ENCODE data around the gene PREB.

PREB gene

DNA sequence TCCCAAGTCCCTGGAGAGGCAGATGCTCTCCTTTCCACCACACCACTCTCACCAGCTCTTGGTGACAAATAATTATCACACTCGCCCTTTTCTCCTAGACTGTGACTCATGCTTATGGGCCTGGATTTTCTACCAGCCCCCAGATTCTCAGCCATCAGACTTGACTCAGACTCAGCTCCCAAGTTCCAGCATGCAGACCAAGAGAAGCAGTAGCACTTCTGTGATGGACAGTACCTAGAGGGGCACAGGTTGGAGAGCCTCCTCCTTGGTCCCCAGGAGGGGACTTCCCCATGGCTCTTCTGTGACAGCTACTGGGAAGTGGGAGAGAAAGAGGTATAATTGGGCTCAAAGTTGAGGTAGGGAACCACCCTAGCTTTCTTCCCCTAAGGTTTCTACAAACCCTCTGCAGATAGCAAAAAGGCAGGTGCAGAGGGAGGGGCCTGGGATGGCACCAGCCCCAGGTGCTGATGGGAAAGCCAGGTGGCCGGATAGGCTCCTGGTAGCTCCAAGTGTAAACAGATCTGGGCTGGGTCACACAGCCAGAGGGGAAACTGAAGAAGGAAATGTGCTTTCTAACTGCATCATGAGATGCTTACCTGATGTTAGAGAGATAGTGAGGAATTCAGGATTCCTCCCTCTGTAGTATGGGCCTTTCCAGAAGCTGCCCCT is 18.5 kb upstream of the PREB start:
- no peak for DNase-seq (ENCODE audit: low read depth in 2 of 2)

DNA sequence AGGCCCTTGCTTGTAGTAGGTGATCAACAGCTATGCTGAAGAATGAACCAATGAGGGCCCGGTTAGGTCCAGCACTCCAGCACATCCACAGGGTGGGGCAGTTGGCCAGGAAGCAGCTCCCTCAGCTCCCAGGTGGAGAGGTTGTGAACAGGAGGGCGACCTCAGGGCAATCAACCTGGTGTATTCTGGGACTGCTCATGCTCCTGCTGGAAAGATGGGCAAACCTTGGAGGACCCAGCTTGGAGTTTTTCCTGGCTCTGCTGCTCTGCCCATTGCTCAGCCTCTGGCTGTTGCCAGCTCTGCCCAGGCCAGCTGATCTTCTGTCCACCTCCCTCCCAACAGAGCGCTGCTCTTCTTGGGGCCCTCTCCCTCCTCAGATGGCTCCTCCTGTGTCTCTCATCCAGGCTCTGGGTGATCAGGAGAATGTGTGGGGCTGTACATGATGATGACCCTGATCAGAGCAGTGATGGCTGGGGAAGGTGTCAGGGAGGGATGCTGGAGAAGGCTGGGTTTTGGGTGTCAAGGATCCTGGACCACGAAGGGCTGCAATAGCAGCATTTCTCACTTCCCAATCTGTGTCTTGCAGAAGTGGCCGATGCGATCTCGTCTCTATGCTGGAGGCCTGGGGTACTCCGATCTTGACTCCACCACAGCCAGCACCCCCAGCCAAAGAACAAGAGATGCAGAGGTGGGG is 17.8 kb upstream of the PREB start:
- no peak for DNase-seq (ENCODE audit: low read depth in 2 of 2)

DNA sequence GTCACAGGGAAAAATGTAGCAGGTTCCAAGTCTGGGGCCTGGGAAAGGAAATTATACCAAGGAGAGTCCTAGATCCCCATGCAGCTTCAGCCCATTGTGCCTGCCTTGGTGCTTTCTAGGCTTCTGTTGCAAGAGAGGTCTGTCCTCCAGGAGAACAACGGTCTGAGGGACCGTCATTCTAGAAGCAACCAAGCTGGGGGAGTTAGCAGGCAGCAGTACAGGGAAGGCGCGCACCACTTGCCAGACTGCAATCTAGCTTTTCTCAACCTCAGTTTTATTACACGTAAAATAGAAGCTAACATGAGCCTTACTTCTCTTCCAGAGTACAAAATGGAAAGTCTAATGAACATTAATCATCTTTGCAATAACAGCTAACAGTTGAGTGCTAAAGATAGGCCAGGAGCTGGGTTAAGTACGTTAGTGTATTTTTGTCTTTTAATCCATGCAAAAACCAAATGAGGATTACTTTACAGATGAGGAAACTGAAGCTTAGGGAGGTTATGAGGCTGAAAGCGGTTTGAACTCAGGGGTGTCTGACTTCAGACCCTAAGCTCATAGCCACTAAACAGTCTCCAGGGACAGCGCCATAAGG is 16.3 kb upstream of the PREB start:
- no peak for DNase-seq (ENCODE audit: low read depth in 2 of 2)

DNA sequence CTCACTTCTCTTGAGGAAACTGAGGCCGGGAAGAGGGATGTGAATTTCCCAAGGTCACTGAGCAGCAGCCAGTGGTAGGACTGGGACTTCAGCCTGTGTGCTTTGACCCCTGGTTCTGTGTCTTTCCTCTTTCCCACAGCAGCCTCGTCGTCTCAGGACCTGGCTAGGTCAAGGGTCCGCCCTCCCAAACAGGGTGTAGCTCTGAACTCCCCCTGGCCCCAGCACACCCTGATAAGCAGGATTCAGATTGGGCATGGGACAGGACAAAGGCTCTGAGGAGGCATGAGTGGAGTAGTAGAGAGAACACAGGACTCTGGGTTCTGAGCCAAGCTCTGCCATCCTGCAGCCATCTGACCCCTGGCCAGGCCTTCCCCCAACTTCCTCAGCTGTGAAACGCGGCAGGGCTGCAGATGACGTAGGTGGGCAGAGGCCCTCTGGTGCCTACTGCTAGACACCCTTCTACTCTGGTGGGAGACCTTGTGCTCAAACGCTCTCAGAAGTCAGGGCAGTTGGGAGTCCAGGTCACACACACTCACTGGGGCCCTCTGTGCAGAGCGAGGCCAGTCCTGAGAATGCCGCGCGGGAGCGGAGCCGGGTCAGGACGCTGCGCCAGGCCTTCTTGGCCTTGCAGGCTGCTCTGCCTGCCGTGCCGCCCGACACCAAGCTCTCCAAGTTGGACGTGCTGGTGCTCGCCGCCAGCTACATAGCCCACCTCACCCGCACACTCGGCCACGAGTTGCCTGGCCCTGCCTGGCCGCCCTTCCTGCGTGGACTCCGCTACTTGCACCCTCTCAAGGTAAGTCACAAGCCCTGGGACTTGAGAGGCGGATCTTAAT is 15.4 kb upstream of the PREB start:
- DNase-seq (ENCODE audit: low read depth in 2 of 2), result no peak

DNA sequence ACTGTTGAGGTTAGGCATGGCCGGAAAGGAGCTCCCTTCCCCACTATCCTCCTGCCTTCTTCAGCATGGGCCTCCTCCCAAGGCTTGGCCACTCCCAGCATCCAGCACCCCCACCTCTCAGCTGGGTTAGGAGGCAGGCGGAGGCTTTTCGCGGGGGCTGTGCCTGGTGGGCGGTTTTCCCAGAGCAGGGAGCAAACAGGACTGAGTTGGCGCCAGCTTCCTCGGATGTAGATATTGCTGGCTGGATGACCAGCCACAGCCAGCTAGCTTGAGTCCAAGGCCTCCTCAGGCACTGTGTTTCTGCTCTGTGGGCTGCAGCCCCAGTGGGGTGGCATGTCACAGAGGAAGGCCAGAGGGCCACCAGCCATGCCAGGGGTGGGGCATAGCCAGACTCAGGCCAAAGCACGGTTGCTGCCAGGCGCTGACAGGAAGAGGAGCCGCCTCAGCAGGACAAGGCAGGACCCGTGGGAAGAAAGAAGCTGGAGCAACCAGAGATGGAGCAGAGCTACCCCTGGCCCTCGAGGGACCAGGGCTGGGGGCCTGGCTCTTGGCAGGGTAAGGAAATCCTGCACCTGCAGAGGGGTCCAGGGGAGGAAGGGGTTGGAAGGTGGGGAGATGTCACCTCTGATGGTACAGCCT is 14.5 kb upstream of the PREB start, which contains the start of gene TCF23:
Gene TCF23 (plus strand): TSS at position 204 of the 639 bp plus-strand sequence. CDS start 130 bp downstream, at position 334.
- DNase-seq (ENCODE audit: low read depth in 2 of 2), result no peak

DNA sequence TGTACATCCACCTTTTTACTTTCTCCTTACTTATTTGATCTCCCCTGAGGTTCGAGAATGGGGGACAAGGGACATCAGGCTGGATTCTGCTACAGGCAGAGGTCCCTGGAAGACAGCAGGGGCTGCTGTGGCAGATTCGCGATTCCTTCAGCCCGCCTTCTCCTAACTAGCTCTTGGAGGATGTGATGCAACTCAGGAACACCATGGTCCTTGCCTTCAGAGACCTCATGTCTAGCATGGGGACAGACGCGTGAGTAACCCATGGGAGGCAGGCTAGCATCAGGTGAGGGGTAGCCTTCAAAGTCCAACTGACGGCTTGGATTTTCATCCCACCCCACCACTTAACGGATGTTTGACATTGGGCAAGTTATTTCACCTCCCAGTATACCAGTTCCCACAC is 13.5 kb upstream of the PREB start:
- DNase-seq (ENCODE audit: low read depth in 2 of 2), result no peak

DNA sequence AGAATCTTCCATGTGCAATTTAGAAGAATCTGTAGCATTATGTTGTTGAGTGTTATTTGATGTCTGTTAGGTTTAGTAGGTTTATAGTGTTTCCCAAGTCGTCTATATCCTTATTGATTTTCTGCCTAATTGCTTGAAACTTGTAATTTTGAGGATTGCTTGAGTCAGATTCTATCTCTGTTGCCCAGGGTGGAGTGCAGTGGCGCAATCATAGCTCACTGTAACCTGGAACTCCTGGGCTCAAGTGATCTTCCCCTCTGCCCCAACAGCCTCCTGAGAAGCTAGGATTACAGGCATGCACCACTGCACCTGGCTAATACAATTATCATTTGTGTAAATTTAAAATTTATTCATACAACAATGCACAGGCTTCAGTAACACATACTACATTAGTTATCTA is 11.2 kb upstream of the PREB start:
- no peak for DNase-seq (ENCODE audit: low read depth in 2 of 2)

DNA sequence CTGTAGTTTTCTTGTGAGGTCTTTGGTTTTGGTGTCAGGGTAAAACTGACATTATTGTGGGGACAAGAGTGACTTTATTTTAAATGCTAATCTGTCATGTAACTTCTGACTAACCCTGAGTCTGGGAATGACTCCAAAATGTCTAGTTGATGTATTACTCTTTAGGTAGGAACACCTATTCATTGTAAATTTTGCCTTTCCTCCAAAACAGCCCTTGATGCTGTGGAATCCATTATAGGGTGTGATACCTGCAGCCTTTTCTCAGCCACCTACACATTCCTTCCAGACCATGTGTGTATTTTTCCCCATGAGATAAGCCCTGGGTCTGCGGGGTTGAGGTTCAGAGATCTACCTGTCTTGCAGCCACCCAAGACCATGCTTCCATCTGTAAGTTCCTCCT is 8.8 kb upstream of the PREB start:
- DNase-seq (ENCODE audit: low read depth in 2 of 2), result no peak

DNA sequence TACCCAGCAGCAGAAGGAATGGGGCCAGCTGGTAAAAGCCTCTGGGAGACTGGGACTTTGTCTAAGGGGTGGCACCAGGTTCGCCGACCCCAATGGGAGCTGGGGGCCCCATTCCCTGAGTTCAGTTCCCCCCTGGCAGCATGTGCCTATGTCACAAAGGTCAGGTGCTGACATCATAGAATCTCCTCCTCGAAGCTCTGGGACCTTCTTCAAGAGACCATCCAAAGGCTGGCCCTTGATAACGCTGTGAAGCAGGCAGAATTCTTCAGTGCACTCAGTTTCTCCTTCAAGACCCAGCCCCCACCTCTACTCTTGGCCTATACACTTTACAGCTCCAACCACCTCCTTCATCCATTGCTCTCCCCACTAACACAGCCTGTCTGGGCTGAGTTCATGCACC is 4.9 kb upstream of the PREB start, which contains the start of gene PRR30:
Gene PRR30 (minus strand): TSS at position 101 of the 400 bp plus-strand sequence. CDS start 1,081 bp downstream, outside the sequence.
- DNase-seq (ENCODE audit: low read depth in 2 of 2), result no peak

DNA sequence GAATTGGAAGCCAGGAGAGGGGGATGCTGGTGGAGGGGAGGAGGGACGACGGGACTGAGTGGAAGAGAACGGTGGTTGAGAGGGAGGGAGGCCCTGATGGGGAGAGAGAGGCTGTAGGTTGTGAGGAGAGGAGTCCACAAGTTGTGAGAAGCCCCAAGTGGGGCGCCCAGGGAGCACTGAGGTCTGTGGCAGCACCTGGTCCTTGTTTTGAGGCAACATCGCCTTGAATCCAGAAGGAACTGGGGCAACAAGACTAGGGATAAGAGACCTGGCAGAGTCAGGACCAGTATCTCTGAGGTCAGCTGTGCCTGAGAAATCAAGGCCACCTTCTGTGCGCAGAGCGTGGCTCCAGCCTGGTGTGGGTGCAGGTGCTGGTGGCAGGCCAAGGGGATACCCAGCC is 3.7 kb upstream of the PREB start:
- no peak for DNase-seq (ENCODE audit: low read depth in 2 of 2)

DNA sequence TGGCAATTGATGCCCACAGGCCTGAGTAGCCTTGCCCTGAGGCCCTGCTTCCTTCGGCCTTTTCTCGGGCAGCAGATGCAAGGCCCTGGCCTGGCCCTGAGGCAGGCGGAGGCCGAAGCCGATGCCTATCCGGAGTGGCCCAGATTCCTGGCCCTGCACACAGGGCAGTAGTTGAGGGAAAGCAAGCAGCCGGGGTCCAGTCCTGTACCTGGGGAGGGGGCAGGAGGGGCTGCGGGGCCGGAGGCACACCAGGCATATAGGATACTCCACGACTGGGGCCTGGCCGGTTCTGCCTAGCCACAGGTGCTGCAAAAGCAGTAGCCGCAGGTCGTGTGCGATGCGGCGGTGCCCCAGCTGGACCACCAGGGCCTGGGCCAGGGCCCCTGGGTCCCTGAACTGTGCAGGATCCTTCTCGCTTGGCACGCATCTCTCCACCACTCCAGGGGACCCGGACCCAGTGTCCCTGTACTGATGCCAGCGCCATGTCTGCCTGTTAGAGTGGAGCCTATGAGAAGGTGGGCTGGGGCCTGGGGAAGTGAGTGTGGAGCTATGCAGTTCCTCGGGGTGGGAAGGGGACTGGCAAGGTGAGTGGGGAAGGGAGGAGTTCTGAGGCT is 3.0 kb upstream of the PREB start:
- DNase-seq (ENCODE audit: low read depth in 2 of 2), result no peak

DNA sequence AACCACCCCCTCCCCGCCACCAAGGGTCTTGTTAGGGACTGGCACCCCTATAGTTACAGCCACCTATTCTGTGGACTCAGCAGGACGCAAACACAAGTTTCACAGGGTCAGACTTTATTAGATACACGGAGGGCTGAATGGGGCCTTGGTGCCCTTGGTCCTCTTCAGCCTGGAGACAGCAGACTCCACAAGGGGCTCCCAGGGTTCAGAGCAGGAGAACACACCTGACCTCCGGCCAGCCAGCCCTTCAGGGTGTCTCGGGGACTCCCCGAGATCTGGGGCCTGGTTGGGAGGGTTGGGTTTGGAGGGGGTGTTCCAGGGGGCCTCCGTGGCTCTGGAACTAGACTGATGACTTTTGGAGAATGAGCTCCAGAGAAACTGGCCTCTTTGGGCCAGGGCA is 2.3 kb upstream of the PREB start:
- DNase-seq (ENCODE audit: low read depth in 2 of 2), result no peak

DNA sequence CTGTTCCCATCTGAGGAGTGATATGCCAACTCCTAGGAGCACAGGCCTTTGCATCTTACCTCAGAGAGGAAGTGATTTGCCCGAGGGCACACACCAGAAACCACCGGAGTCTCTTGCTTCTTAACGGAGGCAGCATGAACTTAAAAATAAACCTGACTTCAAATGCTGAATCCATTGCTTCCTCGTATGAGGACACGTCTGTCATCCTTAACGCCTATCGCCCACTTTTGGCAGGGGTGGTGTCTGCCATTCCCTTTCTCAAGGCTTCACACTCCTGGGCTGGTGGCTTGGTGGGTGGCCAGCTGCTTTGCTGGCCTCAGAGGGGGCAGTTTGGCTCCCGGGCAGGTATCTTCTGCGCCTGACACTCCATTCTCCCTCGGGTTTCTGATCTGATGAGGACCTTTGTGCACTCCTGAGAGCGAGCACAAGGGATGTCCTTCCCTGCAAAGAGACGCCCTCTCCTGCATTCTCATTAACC is 1.1 kb upstream of the PREB start:
- no peak for DNase-seq (ENCODE audit: low read depth in 2 of 2)

DNA sequence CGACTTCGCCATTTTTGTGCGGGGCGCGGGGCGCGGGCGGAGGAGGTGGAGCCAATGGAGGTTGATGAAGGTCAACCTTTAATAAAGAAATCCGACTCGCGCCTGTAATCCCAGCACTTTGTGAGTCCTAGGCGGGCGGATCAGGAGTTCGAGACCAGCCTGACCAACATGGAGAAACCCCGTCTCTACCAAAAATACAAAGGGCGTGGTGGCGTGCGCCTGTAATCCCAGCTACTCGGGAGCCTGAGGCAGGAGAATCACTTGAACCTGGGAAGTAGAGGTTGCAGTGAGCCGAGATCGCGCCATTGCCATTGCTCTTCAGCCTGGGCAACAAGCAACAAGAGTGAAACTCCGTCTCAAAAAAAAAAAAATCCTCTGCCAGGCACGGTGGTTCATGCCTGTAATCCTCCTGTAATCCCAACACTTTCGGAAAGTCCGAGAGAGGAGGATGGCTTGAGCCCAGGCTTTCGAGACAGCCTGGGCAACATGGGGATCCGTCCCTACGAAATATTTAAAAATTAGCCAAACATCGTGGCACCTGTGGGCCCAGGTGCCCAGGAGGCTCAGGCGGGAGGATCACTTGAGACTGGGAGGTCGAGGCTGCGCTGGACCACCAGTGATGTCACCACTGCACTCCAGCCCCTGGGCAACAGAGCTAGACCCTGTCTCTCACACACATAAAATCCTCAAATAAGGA is 493 bp upstream of the PREB start:
- DNase-seq (ENCODE audit: low read depth in 2 of 2), result no peak

DNA sequence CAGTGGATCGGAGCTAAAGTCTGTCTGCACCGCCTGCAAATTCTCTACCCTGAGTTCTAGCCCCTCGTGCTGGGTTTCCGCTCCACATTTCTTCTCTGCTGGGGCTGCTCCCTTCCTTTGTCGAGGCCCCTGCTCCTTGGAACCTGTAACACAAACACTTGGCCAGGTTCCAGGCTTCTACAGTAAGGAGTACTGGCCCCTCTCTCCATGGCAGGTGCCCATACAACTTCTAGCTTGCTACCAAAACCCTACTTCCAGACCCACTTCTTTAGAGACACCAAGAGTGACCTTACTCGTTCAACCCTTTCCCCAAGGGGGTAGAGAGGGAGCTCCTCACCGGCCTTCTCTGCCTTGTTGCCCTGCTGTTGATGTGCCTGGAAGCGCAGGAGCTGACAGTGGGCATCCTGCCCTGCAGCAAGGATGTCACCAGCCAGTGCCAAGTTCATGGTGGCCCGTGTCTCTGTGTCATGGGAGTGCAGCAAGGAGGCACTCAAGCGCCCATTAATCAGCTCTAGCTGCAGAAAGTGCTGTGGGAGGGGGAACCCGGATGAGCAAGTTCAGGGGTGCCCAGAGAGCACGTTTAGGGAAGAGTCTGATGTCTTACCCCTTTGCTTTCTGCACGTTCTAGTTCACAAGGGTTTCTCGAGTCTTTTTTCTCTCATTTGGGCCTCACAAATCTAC is 1.1 kb downstream of the PREB start:
- peak in 1 of 2 donors; percentile 15 for DNase-seq (ENCODE audit: low read depth in 2 of 2)

DNA sequence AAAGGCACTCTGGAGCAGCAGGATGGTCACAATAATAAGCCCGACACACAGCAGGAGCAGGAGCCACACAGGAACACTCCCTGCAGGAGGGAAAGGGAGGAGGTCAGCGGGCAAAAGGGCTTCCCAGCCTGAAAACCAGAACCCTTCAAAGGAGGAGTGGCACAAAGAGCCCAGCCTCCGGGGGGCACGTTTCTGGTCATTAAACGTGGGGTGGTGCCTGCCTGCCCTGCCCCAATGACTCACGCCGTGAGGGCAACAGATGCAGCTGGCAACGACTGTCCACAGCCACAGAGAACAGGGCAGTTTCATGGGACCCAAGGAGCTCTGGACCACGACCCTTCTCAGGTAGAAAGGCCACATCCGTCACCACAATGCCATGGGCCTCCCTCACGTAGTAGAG is 3.0 kb downstream of the PREB start:
- DNase-seq (ENCODE audit: low read depth in 2 of 2), result no peak

DNA sequence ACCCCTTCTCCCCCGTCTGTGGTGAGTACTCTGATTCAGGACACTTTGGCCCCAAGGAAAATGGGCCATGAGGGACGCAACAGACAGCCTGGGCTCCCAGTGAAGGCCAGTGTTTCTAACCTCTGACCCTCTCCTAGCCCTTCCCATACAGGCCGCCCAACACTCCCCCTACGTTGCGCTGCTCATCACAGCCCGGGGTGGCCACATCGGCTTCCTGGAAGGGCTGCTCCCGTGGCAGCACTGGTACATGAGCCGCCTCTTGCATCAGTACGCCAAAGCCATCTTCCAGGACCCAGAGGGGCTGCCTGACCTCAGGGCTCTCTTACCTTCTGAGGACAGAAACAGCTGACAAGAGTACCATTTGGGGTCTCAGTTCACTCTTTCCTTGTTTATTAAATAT is 4.0 kb downstream of the PREB start:
- no peak for DNase-seq (ENCODE audit: low read depth in 2 of 2)

DNA sequence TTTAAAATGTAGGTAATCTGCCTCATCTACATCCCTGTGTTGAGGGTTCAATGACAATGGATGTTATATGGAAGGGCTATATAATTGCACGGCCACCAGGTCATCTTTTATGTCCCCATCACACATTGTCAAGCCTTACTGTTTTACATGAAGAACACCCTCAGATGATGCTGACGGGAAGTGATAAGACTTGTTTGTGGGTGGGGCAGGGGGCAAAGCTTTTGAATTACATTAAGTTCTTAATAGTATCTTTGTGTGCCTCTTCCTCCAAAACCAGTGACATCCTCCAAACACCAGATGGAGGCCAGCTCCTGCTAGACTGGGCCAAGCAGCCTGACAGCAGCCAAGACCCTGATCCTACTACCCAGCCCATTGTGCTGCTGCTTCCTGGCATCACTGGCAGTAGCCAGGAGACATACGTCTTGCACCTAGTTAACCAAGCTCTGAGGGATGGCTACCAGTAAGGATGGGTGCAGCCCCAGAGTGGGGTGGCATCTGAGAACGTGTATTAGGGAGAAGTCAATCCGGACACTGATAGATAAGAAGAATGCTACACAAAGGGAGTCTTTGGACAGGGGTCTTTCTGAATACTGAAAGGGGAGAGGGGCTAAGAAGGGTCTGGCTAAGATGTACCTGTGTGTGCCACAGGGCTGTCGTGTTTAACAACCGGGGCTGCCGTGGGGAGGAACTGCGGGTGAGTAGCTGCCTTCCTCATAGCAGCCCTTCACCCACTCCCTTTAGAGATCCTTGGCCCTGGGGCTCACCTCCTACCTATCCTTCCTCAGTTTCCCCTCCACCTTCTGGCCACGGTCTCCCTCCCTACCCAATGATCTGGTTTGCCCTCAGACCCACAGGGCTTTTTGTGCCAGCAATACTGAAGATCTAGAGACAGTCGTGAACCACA is 5.5 kb downstream of the PREB start:
- DNase-seq (ENCODE audit: low read depth in 2 of 2), result no peak

Data from stimulated activated CD8-positive, alpha-beta memory T cell treated with anti-CD3 and anti-CD28 coated beads, Interleukin-2, amount 100 ng/mL, for 48 hours (primary cell).